GM18867 (cell line): ENCODE measurements around the gene AMZ1.

Source experiments
- ATAC-seq: cut with Tn5 transposase; IDR thresholded peaks from one replicate; pipeline ENCODE4 v1.9.1; 2021; ENCODE audit warnings: mild to moderate bottlenecking, moderate library complexity; ENCODE audit not compliant: unreplicated experiment

AMZ1 gene

DNA sequence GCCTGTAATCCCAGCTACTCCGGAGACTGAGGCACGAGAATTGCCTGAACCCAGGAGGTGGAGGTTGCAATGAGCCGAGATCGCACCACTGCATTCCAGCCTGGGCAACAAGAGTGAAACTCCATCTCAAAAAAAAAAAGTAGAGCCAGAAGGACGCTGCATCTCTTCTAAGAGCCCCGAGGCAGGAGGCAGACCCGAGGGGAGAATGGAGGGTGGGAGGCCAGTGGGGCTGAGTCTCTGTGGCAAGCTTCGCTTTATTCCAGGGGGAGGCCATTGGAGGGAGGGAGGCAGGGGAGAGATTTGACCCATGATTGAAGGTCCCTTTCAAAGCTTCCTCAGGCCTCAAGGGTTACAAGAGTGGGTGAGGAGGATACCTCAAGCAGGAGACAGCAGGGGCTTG is 37.6 kb upstream of the AMZ1 start:
- no peak for ATAC-seq

DNA sequence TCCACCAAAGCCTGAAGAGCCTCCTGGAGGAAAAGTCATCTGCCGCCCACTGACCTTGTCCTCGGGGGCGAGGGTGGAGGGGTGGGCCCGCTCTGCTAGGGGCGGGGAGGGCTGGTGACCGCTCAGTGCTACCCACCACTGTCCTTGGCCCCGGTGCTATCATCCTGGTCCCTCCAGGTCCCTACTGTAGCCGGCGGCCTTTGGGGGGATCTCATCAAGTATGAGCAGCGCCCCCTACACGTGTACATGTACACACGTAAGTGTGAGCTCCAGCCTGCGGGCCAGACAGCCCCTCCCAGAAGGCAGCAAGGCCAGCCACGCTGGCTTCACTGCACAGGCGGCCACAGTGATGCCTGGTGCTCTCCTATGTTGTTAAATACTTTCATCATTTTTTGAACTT is 36.7 kb upstream of the AMZ1 start:
- no peak for ATAC-seq

DNA sequence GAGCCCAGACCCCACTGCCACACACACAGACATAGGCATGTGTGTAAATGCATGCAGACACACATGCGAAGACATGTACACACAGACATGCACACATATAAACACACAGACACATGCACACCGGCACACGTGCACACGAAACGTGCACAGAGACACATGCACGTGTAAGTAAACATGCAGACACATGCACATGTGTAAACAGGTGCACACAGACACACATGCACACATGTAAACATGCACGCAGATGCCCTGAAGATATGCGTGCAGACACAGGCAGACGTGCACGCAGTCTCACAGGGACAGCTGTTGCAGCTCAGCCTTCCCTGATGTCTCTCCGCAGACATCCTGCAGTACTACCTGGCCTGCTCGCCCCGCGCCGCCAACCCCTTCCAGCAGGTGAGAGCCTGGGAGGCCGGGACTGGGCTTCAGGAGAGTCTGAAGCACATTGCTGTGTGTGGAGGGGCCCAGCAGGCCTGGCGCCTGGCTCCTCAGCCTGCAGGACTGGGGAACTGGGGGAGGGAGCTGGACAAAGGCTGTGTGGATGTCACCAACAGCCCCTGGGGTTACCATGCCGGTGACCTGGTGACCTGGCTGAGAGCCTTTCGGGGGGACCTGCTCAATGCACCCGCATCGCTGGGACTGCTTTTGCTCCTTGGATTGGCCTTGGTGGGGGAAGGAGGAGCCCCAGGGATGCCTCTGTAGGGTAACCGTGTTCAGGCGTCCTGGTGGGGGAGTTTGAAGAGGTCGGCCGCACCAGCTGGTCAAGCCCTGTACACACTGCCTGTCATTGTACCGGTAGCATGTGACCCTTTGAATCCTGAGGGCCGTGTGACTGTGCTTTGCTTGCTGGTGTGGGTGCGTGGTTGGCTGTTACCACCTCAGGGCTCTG is 35.9 kb upstream of the AMZ1 start:
- no peak for ATAC-seq

DNA sequence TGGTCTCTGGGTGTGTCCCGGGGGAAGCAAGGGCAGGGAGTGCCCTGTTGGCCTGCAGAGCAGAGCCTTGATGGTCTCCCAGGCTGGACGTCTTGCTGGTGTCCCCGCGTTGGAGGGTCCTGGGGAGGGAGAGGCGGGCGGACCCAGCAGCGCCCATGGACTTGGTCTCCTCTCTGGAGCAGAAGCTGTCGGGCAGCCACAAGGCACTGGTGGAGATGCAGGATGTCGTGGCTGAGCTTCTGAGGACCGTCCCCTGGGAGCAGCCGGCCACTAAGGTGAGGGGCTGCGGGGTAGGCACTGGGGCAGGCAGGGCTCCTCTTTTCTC is 35.3 kb upstream of the AMZ1 start:
- no peak for ATAC-seq

DNA sequence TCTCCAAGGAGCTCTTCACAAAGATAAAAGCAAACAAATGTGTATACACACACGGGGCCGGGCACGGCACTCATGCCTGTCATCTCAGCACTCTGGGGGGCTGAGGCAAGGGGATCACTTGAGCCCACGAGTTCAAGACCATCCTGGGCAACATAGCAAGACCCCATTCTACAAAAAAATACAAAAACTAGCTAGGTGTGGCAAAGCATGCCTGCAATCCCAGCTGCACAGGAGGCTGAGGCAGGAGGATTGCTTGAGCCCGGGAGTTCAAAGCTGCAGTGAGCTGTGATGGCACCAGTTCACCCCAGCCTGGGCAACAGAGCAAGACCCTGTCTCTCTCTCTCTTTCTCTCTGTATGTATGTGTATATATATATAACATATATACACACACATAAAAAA is 33.9 kb upstream of the AMZ1 start:
- no peak for ATAC-seq

DNA sequence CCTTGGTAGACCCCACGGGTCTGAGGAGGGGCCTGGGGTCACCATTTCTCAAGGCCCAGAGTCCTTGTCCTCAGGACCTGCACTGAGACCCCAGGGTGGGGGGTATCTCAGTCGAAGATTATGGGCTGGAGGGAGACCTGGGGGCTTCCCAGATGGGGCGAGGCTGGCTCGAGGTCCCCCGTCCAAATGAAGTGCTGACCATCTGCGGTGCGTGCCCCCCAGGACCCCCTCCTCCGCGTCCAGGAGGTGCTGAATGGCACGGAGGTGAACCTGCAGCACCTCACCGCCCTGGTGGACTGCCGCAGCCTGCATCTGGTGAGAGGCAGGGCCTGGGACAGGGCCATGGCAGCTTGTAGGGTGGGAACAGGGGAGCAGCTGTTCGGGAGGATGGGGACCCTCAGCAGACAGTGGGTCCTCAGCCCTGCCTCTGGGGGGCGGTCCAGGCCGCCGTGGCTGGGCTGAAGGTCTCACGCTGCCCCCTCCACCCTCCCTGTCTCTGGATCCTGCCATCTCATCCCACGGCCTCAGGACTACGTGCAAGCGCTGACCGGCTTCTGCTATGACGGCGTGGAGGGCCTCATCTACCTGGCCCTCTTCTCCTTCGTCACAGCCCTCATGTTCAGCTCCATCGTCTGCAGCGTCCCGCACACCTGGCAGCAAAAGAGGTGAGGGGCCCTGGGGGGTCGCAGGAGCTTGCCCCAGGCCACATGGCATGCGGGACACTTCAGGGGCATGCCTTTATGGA is 32.0 kb upstream of the AMZ1 start:
- no peak for ATAC-seq

DNA sequence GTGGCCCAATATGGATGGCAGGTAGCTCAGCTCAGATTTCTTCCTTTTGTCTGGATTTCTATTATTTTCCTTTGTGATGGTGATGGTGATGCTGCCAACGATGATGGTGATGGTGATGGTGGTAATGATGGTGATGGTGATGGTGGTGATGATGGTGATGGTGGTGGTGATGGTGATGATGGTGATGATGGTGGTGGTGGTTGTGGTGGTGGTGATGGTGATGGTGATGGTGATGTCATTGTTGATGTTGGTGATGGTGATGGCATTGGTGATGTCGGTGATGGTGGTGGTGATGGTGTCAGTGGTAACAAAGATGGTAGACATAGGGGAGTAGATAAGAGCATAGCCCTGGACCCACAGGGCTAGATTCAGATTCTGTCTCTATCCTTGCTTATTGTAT is 30.8 kb upstream of the AMZ1 start:
- ATAC-seq = no peak

DNA sequence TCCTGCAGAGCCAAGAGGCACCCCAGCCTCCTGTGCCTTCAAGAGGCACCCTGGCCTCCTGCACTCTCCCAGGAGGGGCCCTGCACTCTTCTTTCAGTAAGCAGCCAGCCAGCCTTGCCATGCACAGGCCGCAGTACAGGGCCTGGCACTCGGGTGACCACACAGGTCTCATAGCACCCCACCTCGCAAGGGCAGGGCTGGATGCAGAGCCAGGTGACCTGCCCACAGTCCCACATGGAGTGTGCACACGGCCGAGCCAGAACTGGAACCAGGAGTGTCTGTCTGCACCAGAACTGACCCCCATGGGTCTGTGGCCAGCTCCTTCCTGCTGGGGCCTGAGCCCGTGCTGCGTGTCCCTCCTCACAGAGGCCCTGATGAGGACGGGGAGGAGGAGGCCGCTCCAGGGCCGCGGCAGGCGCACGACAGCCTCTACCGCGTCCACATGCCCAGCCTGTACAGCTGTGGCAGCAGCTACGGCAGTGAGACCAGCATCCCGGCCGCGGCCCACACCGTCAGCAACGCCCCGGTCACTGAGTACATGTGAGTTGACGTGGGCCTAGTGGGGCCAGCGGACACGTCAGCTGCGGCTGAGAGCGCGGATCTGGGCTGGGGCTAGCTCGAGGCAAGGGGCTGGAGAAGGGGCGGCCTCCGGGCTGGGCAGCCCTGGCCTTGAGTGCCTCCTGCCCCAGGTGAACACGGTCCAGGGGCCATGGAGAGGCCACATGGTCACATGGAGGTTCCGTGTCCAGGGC is 29.9 kb upstream of the AMZ1 start:
- no peak for ATAC-seq

DNA sequence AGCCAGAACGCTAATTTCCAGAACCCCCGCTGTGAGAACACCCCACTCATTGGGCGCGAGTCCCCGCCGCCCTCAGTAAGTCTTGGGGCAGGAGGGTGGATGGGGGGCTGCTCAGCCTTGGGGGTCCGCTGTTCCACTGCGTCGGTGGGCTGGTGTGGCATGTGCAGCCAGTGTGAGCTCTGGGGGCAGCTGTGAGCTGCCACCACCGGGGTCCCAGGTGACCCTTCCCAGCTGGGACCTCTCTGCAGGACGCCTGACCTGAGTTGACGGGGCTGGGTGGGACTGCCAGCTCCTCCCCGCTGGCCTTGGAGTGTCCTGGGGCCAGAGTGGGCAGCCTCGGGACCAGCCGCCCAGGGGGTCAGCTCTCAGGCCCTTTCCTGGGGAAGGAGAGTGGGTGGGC is 29.1 kb upstream of the AMZ1 start:
- no peak for ATAC-seq

DNA sequence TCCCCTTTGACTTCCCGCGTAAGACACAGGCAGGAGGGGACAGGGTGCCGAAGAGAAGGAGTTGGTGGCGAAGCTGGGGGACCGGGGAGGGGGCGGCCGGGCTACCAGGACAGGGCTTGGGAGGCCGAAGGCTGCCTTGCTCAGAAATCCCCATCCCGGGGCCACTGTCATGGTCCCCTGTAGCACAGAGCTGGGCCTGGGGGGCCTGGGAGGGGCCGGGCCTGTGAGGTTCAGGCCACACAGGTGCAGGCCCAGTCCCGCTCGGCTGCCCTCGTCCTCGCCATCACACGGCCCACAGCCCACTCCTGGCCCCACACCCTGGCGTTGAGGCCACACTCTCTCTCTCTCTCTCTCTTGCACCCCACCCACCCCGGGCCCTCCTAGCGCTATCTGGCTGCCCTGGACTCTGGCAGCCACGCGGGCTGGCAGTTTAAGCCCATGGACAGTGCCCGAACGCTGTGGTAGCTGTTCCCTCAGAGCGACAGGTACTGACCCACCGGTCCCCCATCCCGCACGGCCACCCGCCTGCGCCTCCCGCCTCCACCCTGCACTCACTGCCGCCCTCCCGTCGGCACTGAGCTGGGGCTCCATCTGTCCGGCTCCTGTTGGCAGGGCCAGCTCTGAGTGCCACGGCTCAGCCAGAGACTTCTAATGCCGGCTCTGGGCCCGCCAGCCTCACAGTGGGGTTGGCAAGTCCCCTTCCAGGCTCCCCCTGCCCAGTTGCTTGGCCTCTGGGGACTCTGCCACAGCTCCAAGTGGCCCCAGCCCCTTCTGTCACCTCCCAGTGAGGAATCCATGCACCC is 28.2 kb upstream of the AMZ1 start:
- no peak for ATAC-seq

DNA sequence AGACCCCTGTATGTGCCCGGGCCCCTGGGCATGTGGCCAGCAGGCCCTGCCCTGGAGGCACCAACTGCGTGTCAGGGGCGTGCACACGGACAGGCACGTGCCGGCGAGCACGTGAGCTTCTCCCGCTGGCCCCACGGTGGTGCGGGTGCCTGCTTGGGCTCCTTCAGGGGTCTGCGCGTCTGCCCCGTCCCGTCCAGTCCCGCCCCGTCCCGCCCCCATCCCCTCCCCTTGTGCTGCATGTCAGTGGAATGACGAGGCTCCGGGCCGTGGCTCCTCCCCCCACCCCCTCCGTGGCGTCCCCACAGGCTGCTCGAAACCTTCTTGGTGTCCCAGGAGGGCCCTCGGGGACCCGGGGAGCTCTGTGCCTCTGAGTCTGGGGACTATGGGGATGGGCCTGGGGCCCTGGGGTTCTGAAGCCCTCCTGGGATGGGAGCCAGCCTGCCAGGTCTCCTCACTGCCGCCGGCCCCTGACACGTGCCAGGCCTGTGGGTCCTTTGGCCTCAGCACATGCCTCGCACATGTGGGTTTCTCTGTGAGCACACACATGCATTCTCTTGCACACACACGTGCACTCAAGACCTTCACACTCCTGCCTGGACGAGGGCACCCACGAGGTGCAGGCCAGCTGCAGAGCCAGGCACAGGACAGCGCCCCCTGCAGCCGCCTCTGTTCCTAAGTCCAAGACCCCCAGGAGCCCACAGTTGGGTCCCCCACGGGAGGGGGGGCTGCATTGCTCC is 27.5 kb upstream of the AMZ1 start:
- ATAC-seq = no peak

DNA sequence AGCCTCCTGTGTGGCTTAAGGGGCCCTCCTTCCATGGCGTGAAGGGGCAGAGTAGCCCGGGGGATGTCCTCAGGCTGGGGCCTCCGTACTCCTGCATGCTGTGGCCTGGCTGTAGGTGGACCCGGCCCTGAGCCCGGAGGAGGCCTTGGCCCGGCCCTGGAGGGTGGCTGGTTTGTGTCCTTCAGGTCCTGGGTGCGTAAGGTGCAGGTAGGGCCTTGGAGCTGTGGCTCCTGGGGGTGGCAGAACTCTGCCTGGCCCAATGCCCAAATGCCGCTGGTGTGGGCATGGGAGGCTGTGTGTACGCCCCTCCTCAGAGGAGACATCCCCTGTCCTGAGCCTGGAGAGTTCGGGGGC is 26.9 kb upstream of the AMZ1 start:
- ATAC-seq = no peak

DNA sequence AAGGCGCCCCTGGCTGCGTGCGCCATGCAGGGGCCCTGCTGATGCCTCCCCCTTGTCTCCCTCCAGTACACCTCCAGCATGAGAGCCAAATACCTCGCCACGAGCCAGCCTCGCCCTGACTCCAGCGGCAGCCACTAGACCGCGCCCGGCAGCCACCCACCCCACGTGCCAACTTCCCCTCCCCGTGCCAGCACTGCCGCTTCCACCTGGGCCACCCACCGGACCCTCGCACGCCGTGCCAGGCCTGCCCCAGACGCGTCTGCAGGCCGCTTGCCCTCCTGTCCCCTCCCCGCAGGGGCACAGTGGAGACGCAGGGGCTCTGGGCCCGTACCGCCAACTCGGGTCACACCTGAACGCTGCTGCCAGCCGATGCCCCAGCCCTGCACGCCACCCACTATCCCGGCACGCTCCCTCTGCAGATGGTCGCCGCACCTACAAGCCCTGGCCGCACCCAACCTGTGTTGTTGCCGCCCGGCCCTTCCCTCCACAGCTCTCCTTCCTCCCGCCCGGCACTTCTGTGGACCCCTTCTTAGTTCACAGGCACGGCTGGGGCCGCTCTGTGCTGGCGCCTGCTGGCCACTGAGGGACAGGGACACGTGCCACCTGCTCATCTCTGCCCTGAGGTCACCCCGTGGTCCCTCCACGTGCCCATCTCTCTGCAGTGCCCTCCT is 26.3 kb upstream of the AMZ1 start:
- ATAC-seq = no peak

DNA sequence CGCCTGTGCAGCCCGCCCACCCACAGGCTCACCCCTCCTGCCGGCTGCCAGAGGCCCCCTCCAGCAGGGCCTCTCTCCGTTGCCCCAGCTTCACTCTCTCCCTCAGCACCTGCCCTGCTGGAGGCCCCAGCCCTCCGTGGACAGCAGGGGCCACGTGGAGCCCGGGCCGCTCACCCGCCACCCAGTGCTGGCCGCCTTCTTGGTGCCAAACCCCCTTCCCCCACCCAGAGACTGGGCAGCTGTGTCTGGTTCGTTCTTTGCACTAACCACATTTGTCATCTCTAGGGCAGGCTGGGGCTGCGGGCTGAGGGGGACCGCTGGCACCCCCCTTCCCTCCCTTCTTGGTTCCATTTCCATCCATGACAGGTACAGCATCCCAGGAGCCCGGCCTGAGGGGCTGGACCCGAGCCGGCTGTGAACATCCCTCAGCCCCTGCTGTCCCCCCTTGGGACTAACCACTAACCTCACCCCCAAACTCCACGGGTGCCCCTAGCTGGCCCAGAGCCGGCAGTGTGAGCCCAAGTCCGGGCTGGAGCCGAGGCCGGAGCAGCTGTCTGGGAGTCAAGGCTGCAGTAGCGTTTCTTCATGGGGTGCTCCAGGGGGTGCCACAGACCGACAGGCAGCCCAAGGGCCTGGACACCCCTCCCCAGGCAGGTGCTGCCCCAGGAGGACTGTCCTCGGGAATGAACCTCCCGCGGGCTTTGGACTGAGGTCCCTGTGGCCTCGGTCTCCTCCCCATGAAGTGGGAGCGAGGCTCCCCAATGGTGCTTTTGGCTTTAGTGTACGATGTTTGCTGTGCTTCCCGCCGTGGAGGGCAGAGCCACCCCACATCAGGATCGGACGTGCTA is 25.5 kb upstream of the AMZ1 start:
- ATAC-seq = no peak

DNA sequence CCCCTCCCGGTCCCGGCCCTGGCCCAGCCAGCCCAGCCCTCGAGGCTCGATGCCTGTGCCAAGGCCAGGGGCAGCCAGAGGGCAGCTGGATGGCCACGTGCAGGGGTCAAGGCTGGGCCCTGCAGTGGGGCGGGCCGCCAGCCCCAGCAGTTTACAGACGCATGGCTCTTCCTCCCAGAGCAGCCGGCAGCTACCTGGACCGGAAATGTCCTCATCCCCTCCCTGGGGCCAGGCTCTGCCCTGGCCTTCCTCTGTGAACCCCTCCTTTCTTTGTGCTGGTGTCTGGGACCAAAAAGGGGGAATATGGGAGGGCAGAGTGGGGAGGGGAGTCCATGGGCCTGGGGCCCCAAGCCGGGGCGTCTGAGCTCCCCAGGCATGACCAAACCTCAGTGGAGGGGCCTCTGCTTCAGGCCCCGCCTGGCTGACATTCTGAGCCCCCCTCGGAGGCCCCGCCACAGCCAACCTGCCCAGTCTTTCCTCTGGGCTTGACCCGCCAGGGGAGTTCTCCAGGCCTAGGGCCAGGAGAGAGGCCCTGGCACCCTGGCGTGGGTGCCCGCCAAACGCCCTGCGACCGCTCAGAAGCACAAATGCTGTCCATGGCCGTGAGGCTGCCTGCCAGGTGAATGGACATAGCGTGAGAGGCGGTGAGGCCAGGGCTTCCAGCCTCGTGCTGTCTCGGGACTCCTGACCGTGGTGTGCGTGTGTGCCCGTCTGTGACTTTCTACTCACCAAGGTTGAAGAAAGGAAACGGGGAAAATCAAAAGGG is 24.7 kb upstream of the AMZ1 start:
- ATAC-seq = no peak

DNA sequence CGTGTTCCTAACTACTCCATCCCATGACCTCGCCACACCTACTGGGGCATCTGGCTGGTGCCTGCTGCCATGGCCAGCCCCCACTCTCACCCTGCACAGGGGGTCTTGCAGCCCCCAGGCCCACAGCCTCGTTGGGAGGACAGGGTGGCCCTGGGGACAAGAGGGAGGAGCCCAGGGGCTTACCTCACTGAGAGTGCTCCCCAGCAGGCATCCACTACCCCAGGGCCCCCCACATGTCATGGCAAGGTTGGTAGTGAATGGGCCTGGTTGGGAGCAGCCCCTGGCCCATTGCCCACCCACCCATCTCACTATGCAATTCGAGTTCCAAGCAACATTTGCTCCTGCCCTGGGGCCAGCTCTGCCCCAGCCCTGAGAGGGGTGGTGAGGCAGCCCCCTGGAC is 24.0 kb upstream of the AMZ1 start:
- ATAC-seq = no peak

DNA sequence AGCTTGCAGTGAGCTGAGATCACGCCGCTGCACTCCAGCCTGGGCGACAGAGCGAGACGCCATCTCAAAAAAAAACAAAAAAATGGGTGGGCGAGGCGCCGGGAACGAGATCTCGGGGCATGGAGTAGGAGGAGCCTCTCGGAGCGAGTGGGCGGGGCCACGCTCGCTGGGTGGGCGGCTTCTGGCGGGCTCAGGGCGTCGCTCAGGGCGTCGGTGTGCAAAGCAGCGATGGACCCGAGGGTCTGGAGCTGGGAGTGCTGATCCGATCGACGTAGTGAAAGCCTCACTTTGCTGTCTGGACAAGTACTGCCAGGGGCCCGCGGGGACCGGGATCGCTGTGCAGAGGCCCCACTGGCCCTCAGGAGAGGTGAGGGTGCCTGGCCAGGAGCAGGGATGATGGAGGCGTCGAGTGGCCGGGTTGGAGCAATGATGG is 22.6 kb upstream of the AMZ1 start:
- no peak for ATAC-seq

DNA sequence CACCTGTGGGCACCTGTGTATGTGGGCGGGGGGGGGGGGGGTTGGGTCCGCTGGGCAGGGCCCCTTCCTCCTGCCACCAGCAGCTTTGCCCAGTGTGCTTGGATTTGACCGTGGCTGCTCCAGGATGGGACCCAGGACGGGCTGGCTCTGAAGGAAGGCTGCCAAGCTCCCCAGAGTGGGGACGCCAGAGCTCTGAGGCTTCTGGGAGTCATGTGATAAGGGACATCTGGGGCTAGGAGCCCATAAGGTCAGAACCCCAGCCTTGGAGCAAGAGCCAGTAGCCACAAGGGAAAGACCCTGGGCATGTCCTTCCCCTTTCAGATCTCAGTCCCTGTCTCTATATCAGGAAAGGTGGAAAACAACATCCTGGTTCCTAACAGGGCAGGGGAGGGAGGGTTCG is 21.8 kb upstream of the AMZ1 start:
- ATAC-seq = no peak
